Epithelial cell of esophagus (primary cell): Measurements from ENCODE around the gene MYOZ3.

Experiments used
- DNase-seq: peaks from one replicate; pipeline ENCODE4 v3.0.0; 2010; ENCODE audit warnings: low read depth
- H3K4me3 ChIP-seq: 2 replicates; pipeline ENCODE4 v1.5.1; 2011; ENCODE audit warnings: mild to moderate bottlenecking, low read length, control low read depth
- CTCF ChIP-seq: IDR thresholded peaks from 2 replicates; pipeline ENCODE4 v1.5.1; 2011; ENCODE audit warnings: low read depth, mild to moderate bottlenecking, low read length, control low read depth, inconsistent platforms; ENCODE audit not compliant: insufficient read depth; ENCODE audit errors: missing control alignments

MYOZ3 gene

GRCh38 chr5:150703762-150704161, 42.7 kb downstream of the MYOZ3 start:
- H3K4me3 ChIP-seq: no peak overlapping the region
- no peak for TF ChIP-seq CTCF
- DNase-seq: peak; percentile 50

DNA sequence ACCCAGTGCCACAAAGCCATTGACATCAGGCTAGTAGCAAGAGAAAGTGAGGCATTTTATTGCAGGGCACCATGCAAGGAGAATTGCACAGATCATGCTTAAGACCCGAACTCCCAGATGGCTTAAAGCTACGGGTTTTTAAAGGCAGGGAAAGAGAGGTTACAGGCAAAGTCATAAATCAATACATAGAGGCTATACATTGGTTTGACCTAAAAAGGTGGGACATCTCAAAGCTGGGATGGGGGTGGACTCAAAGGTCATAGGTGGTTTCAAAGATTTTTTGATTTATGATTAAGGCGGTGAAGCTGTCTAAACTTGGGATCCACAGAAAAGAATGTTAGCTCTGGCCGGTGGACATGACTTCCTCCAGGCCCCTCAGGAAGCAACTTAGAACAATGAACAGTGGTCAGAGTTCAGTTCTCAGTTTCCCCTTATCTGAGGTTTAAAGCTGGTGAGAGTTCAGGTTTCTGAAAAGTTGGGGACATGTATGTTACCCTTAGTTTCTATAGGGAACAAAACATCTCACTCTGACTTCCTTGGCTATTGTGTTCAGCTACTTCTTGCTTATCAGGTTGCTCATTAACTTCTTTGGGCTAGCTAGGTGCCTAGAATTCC, 45.8 kb downstream of the MYOZ3 start:
- DNase-seq: no peak
- no peak for TF ChIP-seq CTCF
- H3K4me3 ChIP-seq: no peak overlapping the region

- H3K4me3 ChIP-seq: no peak overlapping the region
- TF ChIP-seq CTCF: peak; percentile 27
- DNase-seq: peak; percentile 11
Observed at GRCh38 chr5:150710165-150710564, 49.1 kb downstream of the MYOZ3 start.

DNA sequence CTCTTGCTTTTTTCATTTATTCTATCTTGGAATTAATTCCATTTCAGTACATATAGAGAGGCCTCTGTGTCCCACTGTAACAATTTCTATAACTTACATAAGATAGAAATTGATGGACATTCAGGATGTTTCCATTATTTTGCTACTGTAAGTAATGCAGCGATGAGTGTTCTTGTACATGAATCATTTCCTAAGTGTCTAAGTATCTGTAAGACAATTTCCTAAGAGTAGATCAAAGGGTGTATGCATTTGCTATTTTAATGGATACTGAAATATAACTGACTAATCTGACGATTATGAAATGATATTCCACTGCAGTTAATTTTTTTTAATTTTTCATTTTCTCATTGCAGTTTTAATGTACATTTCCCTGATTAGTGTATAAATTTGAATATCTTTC, 62.8 kb downstream of the MYOZ3 start:
- DNase-seq: peak; percentile 18
- H3K4me3 ChIP-seq: no peak overlapping the region

More for the DNA sequence above, 62.8 kb downstream of the MYOZ3 start:
- TF ChIP-seq CTCF: no peak
